Stomach (tissue), 9 donors: ENCODE data around the gene AFAP1. TPM values are rescaled to one million over a fixed set of nuclear protein-coding genes. Genes with fewer than 3 reads are reported as not detected.

Source experiments
- DNase-seq, 2 donors: peaks; one replicate each; pipeline versions ENCODE4 v3.0.0 to v3.0.0-alpha.2; 2013 to 2019
- H3K27ac ChIP-seq, 5 donors: fragments of 200-600 bp in 4 of 5; sonication (generic) in 4 of 5; one replicate each; pipeline ENCODE4 v1.5.1; 2013 to 2019; ENCODE audit warnings: mild to moderate bottlenecking in 1 of 5, moderate library complexity in 1 of 5
- H3K27me3 ChIP-seq, 3 donors: fragments of 200-600 bp; sonication (generic); one replicate each; pipeline ENCODE4 v1.5.1; 2017 to 2019; ENCODE audit warnings: mixed run types in 1 of 3
- H3K36me3 ChIP-seq, 4 donors: fragments of 200-600 bp; sonication (generic); 1 replicate in 3 of 4; 2 replicates in 1 of 4; pipeline ENCODE4 v1.5.1; 2016 to 2019
- H3K4me1 ChIP-seq, 4 donors: fragments of 200-600 bp; sonication (generic); one replicate each; pipeline ENCODE4 v1.5.1; 2016 to 2019
- H3K4me3 ChIP-seq, 4 donors: fragments of 200-600 bp; sonication (generic) in 3 of 4; one replicate each; pipeline ENCODE4 v1.5.1; 2016 to 2019; ENCODE audit warnings: mild to moderate bottlenecking in 1 of 4
- H3K9me3 ChIP-seq, 4 donors: fragments of 200-600 bp; sonication (generic); one replicate each; pipeline ENCODE4 v1.5.1; 2016 to 2019
- EP300 ChIP-seq: sonication (generic); formaldehyde crosslinking; IDR thresholded peaks from one replicate; pipeline ENCODE4 v1.6.1; 2017; ENCODE audit warnings: antibody characterized with exemption
- POLR2A ChIP-seq, 4 donors: fragments of 450-650 bp; IDR thresholded peaks; one replicate each; pipeline ENCODE4 v1.6.1; 2016; ENCODE audit warnings: antibody characterized with exemption in 4 of 4, control low read depth in 2 of 4, mild to moderate bottlenecking in 1 of 4, moderate library complexity in 1 of 4
- POLR2AphosphoS5 ChIP-seq, 3 donors: sonication (generic); formaldehyde crosslinking; IDR thresholded peaks; one replicate each; pipeline ENCODE4 v1.6.1; 2016; ENCODE audit warnings: antibody characterized with exemption in 3 of 3
- WGBS, 5 donors: extraction: QIAGEN DNeasy Blood & Tissue Kit in 3 of 5; methylation state at CpG; one replicate each; pipeline versions ENCODE4 v1.1.5 to v1.1.7; 2013 to 2018; 5-methylcytosine and 5-hydroxymethylcytosine counted together
- intact Hi-C: fragments of 100-400 bp; cut with DNase I; formaldehyde crosslinking; loops from one replicate; pipeline ENCODE4 v1.15.1; 2023; ENCODE audit warnings: low total_unique reads
- polyA plus RNA-seq, 3 donors: library from polyadenylated mRNA; stranded (reverse); fragments of 200-250 nt; gene quantifications; one replicate each; pipeline ENCODE4 v1.2.3, GENCODE V29; 2013
- total RNA-seq, 5 donors: library from RNA; depleted of rRNA; stranded (reverse); fragments of >200 nt; gene quantifications; one replicate each; pipeline versions ENCODE4 v1.1.0 to v1.2.3, GENCODE V29; 2014 to 2016
- TF ChIP-seq, protein P1 (sequence below), 7 experiments: fragments of 450-650 bp in 4 of 7; fragments of 200-600 bp in 3 of 7; sonication (generic) in 3 of 7; IDR thresholded peaks; one replicate each; pipeline ENCODE4 v1.5.1; 2016 to 2019; ENCODE audit warnings: antibody characterized with exemption in 7 of 7, control low read depth in 2 of 7, mild to moderate bottlenecking in 1 of 7
- donor health status: healthy with polysubstance abuse.
- donor health status: Bipolar disorder and iron deficiency.
- donor health status: healthy.

The AFAP1 gene
- total and polyA plus RNA-seq, 8 donors = 4.1 to 88.9 (median 12.8) TPM

DNA sequence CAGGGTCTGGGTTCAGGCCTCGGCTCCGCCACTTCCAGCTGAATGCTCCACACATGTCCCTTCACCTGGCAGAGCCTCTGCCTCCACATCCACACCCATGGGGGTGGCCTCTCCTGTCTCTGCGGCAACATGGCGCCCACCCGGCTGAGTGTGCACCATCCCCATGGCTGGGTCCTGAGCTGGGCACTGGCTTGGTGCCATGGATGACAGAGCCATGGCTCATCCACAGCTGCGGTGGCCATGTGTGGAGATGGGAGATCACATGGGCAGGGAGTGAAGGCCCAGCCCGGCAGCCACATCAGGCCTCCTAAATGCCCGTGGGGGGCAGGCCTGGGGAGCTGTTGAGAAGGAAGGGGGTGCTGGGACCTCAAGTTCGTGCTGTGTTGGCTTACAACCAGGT, 213.7 kb downstream of the AFAP1 start:
- TF ChIP-seq POLR2A (IDR thresholded peaks at IDR 0.05) (no peak), POLR2AphosphoS5 (IDR thresholded peaks at IDR 0.05) (no peak), EP300 (no peak)
- TF ChIP-seq, protein P1, sequence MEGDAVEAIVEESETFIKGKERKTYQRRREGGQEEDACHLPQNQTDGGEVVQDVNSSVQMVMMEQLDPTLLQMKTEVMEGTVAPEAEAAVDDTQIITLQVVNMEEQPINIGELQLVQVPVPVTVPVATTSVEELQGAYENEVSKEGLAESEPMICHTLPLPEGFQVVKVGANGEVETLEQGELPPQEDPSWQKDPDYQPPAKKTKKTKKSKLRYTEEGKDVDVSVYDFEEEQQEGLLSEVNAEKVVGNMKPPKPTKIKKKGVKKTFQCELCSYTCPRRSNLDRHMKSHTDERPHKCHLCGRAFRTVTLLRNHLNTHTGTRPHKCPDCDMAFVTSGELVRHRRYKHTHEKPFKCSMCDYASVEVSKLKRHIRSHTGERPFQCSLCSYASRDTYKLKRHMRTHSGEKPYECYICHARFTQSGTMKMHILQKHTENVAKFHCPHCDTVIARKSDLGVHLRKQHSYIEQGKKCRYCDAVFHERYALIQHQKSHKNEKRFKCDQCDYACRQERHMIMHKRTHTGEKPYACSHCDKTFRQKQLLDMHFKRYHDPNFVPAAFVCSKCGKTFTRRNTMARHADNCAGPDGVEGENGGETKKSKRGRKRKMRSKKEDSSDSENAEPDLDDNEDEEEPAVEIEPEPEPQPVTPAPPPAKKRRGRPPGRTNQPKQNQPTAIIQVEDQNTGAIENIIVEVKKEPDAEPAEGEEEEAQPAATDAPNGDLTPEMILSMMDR (IDR thresholded peaks at IDR 0.05) = no peak
- Histone ChIP-seq H3K27me3 (peaks cover 0 to 4% (median 0%) of the 10 kb centered on the region in 3 donors), H3K9me3 (no peaks in the 10 kb centered on the region), H3K4me3 (no peak overlapping the region), H3K27ac (no peak overlapping the region), H3K4me1 (no peaks in the 10 kb centered on the region), H3K36me3 (peaks cover 0 to 6% (median 0%) of the 10 kb centered on the region in 4 donors)
- intact Hi-C loops = no loop called here
- WGBS, 5 donors = 75 to 91% (median 82%) methylated on average over 4 to 9 of the region's 9 CpGs
- DNase-seq = no peak

- H3K27me3 ChIP-seq = peaks cover 0 to 27% (median 9%) of the 10 kb centered on the region in 3 donors
- TF ChIP-seq POLR2AphosphoS5 (IDR thresholded peaks at IDR 0.05) (no peak), EP300 (no peak), POLR2A (IDR thresholded peaks at IDR 0.05) (no peak)
- TF ChIP-seq, protein P1 (IDR thresholded peaks at IDR 0.05) = no peak
- H3K4me1 ChIP-seq = peaks cover 0 to 7% (median 5%) of the 10 kb centered on the region in 4 donors
- intact Hi-C loops = no loop called here
- H3K9me3 ChIP-seq = no peaks in the 10 kb centered on the region
- H3K27ac ChIP-seq = no peak overlapping the region
- H3K36me3 ChIP-seq = peaks cover 0 to 6% (median 0%) of the 10 kb centered on the region in 4 donors
- H3K4me3 ChIP-seq = no peak overlapping the region
- 91 to 97% (median 96%) methylated on average over 16 of the region's 16 CpGs for WGBS, 5 donors
- DNase-seq = no peak
Observed at GRCh38 chr4:7723625-7724024, 216.0 kb downstream of the AFAP1 start.

- no peaks in the 10 kb centered on the region for H3K9me3 ChIP-seq
- H3K36me3 ChIP-seq = peaks cover 0 to 6% (median 0%) of the 10 kb centered on the region in 4 donors
- H3K4me3 ChIP-seq = no peak overlapping the region
- H3K27ac ChIP-seq = no peak overlapping the region
- intact Hi-C loops = no loop called here
- peaks cover 0 to 32% (median 9%) of the 10 kb centered on the region in 3 donors for H3K27me3 ChIP-seq
- WGBS, 5 donors = 57 to 71% (median 69%) methylated on average over 22 of the region's 22 CpGs
- H3K4me1 ChIP-seq = peaks cover 0 to 7% (median 5%) of the 10 kb centered on the region in 4 donors
- TF ChIP-seq, protein P1 (IDR thresholded peaks at IDR 0.05) = no peak
- TF ChIP-seq POLR2A (IDR thresholded peaks at IDR 0.05) (no peak), EP300 (no peak), POLR2AphosphoS5 (IDR thresholded peaks at IDR 0.05) (no peak)
- no peak for DNase-seq
Observed at GRCh38 chr4:7722766-7723387, 216.8 kb downstream of the AFAP1 start.

DNA sequence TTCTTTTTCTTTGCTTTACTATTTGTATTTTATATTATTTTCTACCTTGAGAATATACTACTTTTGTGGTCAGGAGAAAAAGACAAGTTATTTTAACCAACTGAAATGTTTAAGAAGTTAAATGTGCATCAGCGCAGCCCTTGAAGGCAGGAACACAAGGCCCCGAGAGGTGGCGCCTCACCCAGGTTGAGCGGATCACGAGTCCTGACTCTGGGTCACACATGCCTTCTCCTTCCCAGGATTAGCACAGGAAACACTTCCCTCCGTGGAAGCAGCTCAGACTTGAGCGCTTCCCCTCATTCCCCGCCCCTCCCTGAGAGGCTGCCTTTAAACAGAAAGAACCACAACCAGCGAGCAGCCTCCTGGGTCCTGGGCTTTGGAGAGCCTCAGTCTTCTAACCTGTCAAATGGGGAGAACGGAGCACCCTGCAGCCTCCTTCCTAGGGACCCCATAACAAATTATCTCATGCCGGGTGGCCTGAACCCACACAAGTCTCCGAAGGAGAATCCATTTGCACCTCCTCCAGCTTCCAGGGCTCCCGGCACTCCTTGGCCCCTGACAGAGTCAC, 217.6 kb downstream of the AFAP1 start:
- H3K4me3 ChIP-seq = no peak overlapping the region
- H3K27ac ChIP-seq = no peak overlapping the region
- no peak for TF ChIP-seq EP300
- TF ChIP-seq POLR2A (IDR thresholded peaks at IDR 0.05) = no peak
- TF ChIP-seq POLR2AphosphoS5 (IDR thresholded peaks at IDR 0.05) = no peak
- TF ChIP-seq, protein P1 (IDR thresholded peaks at IDR 0.05) = no peak
- WGBS, 5 donors = 61 to 79% (median 68%) methylated on average over 13 of the region's 13 CpGs
- peaks cover 0 to 6% (median 0%) of the 10 kb centered on the region in 4 donors for H3K36me3 ChIP-seq
- no peaks in the 10 kb centered on the region for H3K9me3 ChIP-seq
- intact Hi-C loops = no loop called here
- peaks cover 0 to 7% (median 5%) of the 10 kb centered on the region in 4 donors for H3K4me1 ChIP-seq
- no peak for DNase-seq
- H3K27me3 ChIP-seq = peaks cover 0 to 40% (median 9%) of the 10 kb centered on the region in 3 donors
